ENCODE measurements around the gene FUBP3. TPM values are rescaled to one million over a fixed set of nuclear protein-coding genes. Genes with fewer than 3 reads are reported as not detected.

The FUBP3 gene
- total and polyA plus RNA-seq, 8 donors = 5.8 to 59.3 (median 20.7) TPM

DNA sequence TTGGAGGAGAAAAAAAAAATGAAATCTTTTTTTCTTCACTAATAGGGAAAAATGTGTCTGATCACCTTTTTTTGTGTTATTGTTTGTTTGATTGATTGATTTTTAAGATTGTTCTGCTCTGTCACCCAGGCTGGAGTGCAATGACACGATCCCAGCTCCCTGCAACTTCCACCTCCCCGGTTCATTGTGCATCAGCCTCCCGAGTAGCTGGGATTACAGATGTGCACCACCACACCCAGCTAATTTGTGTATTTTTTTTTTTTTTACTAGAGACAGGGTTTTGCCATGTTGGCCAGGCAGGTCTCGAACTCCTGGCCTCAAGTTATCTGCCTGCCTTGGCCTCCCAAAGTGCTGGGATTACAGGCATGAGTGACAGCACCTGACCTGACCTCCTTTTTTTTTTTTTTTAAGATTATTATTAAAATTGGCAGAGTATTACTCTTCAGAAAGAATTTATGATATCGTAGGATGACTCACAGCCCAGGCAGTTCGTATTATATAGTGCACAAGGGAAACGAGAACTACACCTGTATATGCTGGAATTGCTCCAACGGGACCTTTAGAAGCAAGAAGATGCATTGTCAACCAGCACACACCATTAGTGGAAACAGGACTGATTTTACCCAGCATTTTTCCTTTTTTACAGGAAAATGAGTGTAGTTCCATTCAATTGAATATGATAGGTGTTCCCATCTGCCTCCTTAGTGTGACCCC is 27.7 kb downstream of the FUBP3 start:
- Histone ChIP-seq H3K36me3 (peaks cover 0 to 76% (median 47%) of the 10 kb centered on the region in 4 donors), H3K9me3 (no peaks in the 10 kb centered on the region), H3K27me3 (no peaks in the 10 kb centered on the region), H3K4me3 (no peak overlapping the region), H3K4me1 (peaks cover 0 to 24% (median 11%) of the 10 kb centered on the region in 4 donors), H3K27ac (peak overlapping the region in 1 of 5 donors; percentile 75)
- TF ChIP-seq POLR2A (IDR thresholded peaks at IDR 0.05) = no peak
- no peak for TF ChIP-seq EP300 (IDR thresholded peaks at IDR 0.05)
- TF ChIP-seq, protein P1, sequence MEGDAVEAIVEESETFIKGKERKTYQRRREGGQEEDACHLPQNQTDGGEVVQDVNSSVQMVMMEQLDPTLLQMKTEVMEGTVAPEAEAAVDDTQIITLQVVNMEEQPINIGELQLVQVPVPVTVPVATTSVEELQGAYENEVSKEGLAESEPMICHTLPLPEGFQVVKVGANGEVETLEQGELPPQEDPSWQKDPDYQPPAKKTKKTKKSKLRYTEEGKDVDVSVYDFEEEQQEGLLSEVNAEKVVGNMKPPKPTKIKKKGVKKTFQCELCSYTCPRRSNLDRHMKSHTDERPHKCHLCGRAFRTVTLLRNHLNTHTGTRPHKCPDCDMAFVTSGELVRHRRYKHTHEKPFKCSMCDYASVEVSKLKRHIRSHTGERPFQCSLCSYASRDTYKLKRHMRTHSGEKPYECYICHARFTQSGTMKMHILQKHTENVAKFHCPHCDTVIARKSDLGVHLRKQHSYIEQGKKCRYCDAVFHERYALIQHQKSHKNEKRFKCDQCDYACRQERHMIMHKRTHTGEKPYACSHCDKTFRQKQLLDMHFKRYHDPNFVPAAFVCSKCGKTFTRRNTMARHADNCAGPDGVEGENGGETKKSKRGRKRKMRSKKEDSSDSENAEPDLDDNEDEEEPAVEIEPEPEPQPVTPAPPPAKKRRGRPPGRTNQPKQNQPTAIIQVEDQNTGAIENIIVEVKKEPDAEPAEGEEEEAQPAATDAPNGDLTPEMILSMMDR (IDR thresholded peaks at IDR 0.05) = no peak
- TF ChIP-seq POLR2AphosphoS5 (IDR thresholded peaks at IDR 0.05) = no peak
- no peak for DNase-seq
- WGBS, 5 donors = 65 to 75% (median 70%) methylated on average over 8 of the region's 8 CpGs
- intact Hi-C loops (cut with DNase I; ENCODE audit: low total_unique reads) = no loop called here

DNA sequence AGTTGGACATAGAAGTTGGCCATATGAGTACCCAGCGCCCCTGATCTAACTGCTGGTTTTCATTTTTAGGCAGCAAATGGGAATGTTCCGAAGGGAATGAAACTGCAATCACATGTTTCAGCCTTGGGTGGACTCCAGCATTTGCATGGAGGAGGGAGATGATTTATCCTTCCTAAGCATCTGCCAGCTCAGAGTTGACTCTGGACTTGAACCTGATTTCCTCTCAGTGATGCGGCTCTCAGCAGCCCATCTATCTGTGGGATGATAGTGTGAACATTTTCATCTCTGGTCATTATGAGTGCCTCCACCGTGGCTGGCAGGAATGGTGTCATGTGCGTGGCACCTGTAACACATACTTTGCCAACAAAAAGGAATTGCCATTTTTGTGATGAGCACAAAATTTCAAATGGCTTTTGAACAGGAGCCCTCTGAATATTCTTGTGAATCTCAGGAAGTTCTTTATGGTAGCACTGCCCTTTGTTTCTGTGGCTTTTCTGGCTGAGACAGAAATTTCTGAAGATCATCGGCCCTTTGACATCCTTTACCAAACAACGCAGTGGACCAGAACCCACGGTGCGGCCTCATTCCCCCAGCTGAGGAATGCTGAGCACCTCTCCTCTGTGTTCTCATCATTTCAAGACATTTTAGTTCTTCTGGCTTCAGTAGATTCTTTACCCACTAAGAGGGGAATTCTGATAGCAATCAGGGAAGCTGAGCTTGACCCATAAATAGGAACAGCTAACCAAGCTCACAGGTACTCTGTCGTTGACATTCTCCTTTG is 28.5 kb downstream of the FUBP3 start:
- intact Hi-C loops (cut with DNase I; ENCODE audit: low total_unique reads) = no loop called here
- peaks cover 0 to 24% (median 11%) of the 10 kb centered on the region in 4 donors for H3K4me1 ChIP-seq
- WGBS, 5 donors = 68 to 85% (median 84%) methylated on average over 10 of the region's 10 CpGs

DNA sequence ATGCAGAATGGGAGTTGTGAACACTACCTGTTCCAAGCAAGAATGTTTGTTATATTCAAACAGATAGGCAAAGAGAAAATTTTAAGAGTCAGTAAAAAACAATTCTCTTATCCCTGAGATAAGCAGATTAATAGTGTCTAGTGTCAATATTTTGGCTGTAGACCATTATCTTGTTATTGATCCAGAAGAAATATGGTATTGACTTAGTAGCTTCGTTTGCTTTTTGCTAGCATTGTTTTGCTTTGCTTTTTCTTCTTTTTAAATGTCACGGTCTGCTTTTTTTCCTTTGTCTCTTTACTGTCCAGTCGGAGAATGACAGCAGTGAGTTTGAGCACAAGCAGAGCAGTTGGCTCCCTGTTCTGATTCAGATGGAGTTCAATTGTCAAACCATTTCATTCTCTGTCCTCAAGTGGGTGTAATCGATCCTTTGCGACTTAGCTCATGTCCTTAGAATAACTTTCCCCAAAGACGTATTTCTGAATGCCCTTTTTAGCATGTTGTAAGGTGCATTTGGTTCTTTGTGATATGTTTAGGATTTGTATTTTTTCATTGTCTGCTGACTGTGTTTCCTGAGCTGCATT is 29.3 kb downstream of the FUBP3 start:
- 68 to 81% (median 74%) methylated on average over 6 of the region's 6 CpGs for WGBS, 5 donors
- Histone ChIP-seq H3K4me3 (no peak overlapping the region), H3K9me3 (no peaks in the 10 kb centered on the region), H3K4me1 (peaks cover 0 to 24% (median 11%) of the 10 kb centered on the region in 4 donors), H3K27me3 (no peaks in the 10 kb centered on the region), H3K36me3 (peaks cover 15 to 79% (median 52%) of the 10 kb centered on the region in 4 donors), H3K27ac (peak overlapping the region in 1 of 5 donors; percentile 75)
- DNase-seq = no peak
- intact Hi-C loops (cut with DNase I; ENCODE audit: low total_unique reads) = no loop called here
- TF ChIP-seq POLR2AphosphoS5 (IDR thresholded peaks at IDR 0.05) = no peak
- TF ChIP-seq, protein P1 (IDR thresholded peaks at IDR 0.05) = no peak

More for the DNA sequence above, 28.5 kb downstream of the FUBP3 start:
- no peak overlapping the region for H3K4me3 ChIP-seq
- peak in 1 of 2 donors; percentile 38 for DNase-seq
- no peaks in the 10 kb centered on the region for H3K9me3 ChIP-seq
- H3K27ac ChIP-seq = peak overlapping the region in 2 of 5 donors; percentile 25 to 75
- H3K36me3 ChIP-seq = peaks cover 7 to 76% (median 47%) of the 10 kb centered on the region in 4 donors
- TF ChIP-seq POLR2A (IDR thresholded peaks at IDR 0.05) (no peak), POLR2AphosphoS5 (IDR thresholded peaks at IDR 0.05) (no peak), EP300 (IDR thresholded peaks at IDR 0.05) (no peak)
- TF ChIP-seq, protein P1 (IDR thresholded peaks at IDR 0.05) = no peak
- H3K27me3 ChIP-seq = no peaks in the 10 kb centered on the region

DNA sequence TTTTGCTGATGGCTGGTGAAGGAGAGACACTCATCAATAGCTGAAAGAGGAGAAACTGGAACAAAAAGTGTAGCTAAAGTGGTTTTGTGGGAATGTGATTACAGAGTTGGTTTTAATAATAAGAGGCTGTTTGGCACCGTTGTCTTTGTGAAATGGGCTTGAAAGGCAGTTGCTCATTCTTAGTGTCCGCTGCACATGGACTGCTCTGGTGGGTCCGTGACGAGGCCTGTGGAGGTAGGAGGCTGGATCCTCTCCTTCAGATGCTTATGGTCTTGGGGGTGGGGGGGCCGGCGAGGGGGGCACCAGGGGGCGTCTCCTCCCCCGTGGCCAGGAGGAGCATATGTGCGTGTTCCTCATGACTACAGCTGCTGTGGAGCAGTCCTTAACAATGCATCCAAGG is 29.8 kb downstream of the FUBP3 start:
- H3K4me1 ChIP-seq = peaks cover 0 to 24% (median 11%) of the 10 kb centered on the region in 4 donors
- peaks cover 20 to 79% (median 53%) of the 10 kb centered on the region in 4 donors for H3K36me3 ChIP-seq
- no peak for DNase-seq
- H3K9me3 ChIP-seq = no peaks in the 10 kb centered on the region
- 80 to 91% (median 87%) methylated on average over 7 to 9 of the region's 9 CpGs for WGBS, 5 donors
- no peak overlapping the region for H3K4me3 ChIP-seq
- intact Hi-C loops (cut with DNase I; ENCODE audit: low total_unique reads) = no loop called here
- TF ChIP-seq, protein P1 (IDR thresholded peaks at IDR 0.05) = no peak
- TF ChIP-seq EP300 (IDR thresholded peaks at IDR 0.05) (no peak), POLR2AphosphoS5 (IDR thresholded peaks at IDR 0.05) (no peak), POLR2A (IDR thresholded peaks at IDR 0.05) (no peak)
- peak overlapping the region in 1 of 5 donors; percentile 75 for H3K27ac ChIP-seq
- H3K27me3 ChIP-seq = no peaks in the 10 kb centered on the region

Measured in stomach (tissue), 9 donors.